H1 (cell line): Measurements from ENCODE around the gene AKAP7. TPM values are rescaled to one million over a fixed set of nuclear protein-coding genes. Genes with fewer than 3 reads are reported as not detected.

Experiments used
- CTCF ChIA-PET: fragments of 300-600 bp; sonication (Branson Sonifier 250); formaldehyde crosslinking; loops from one replicate; lab custom pipeline; 2021; ENCODE audit not compliant: partially characterized antibody; lab: Charles Lee
- POLR2A ChIA-PET: fragments of 300-600 bp; sonication (Branson Sonifier 250); formaldehyde crosslinking; loops from one replicate; lab custom pipeline; 2021; ENCODE audit warnings: inconsistent platforms; ENCODE audit not compliant: partially characterized antibody; lab: Charles Lee
- DNase-seq, 2 experiments: peaks; one replicate each; pipeline versions ENCODE4 v3.0.0 to v3.0.0-alpha.2; 2010 to 2022; ENCODE audit warnings: low spot score in 2 of 2, low read depth in 1 of 2, mixed read lengths in 1 of 2
- FAIRE-seq: peaks from 2 replicates; lab custom pipeline; 2011; peaks lifted over from hg19 to GRCh38; lab: Jason Lieb, UNC
- H2AFZ ChIP-seq: 2 replicates; pipeline ENCODE4 v1.8.1; 2012; ENCODE audit warnings: low read length, inconsistent platforms
- H2AK5ac ChIP-seq: 2 replicates; pipeline ENCODE4 v1.6.1; 2013; ENCODE audit warnings: low read depth, low read length
- H2BK120ac ChIP-seq: replicated peaks from 2 replicates; pipeline ENCODE3; 2013; ENCODE audit warnings: low read depth, low read length, inconsistent platforms
- H2BK12ac ChIP-seq: 2 replicates; pipeline ENCODE4 v1.6.1; 2013; ENCODE audit warnings: low read depth, low read length
- H2BK15ac ChIP-seq: 2 replicates; pipeline ENCODE4 v1.6.1; 2013; ENCODE audit warnings: low read length
- H2BK20ac ChIP-seq: 2 replicates; pipeline ENCODE4 v1.6.1; 2013; ENCODE audit warnings: low read length
- H2BK5ac ChIP-seq: 2 replicates; pipeline ENCODE4 v1.6.1; 2013; ENCODE audit warnings: low read depth, low read length
- H3K14ac ChIP-seq: 2 replicates; pipeline ENCODE4 v1.6.1; 2013; ENCODE audit warnings: inconsistent platforms; ENCODE audit not compliant: insufficient read length
- H3K18ac ChIP-seq: 2 replicates; pipeline ENCODE4 v1.6.1; 2013; ENCODE audit warnings: low read length; ENCODE audit errors: extremely low read depth
- H3K23ac ChIP-seq: 2 replicates; pipeline ENCODE4 v1.6.1; 2013; ENCODE audit warnings: inconsistent platforms; ENCODE audit not compliant: insufficient read length
- H3K23me2 ChIP-seq: 2 replicates; pipeline ENCODE4 v1.6.1; 2013; ENCODE audit warnings: low read depth, low read length
- H3K27ac ChIP-seq: 2 replicates; pipeline ENCODE4 v1.6.1; 2011; ENCODE audit warnings: low read depth, low read length, inconsistent platforms
- H3K27me3 ChIP-seq, 4 experiments: replicated peaks in 1 of 4; 1 replicate in 1 of 4; 2 replicates in 3 of 4; pipeline versions ENCODE4 v1.6.1 to v1.8.1; 2011 to 2013; ENCODE audit warnings: low read length in 3 of 4, mild to moderate bottlenecking in 3 of 4, inconsistent platforms in 2 of 4, mixed read lengths in 2 of 4, moderate library complexity in 1 of 4; ENCODE audit not compliant: control insufficient read depth in 3 of 4, insufficient read depth in 3 of 4; ENCODE audit errors: extremely low read depth in 1 of 4
- H3K36me3 ChIP-seq, 4 experiments: 2 replicates each; pipeline versions ENCODE4 v1.6.1 to v1.8.1; 2011 to 2013; ENCODE audit warnings: mild to moderate bottlenecking in 4 of 4, low read length in 3 of 4, moderate library complexity in 2 of 4, control low read depth in 1 of 4, inconsistent platforms in 1 of 4; ENCODE audit not compliant: insufficient read depth in 4 of 4, control insufficient read depth in 2 of 4
- H3K4ac ChIP-seq: replicated peaks from 2 replicates; pipeline ENCODE3; 2013; ENCODE audit warnings: low read length, low read depth, mixed read lengths, inconsistent platforms; ENCODE audit not compliant: insufficient read length
- H3K4me1 ChIP-seq, 4 experiments: replicated peaks in 1 of 4; 1 replicate in 1 of 4; 2 replicates in 3 of 4; pipeline versions ENCODE4 v1.6.1 to v1.8.1; 2011 to 2013; ENCODE audit warnings: low read length in 3 of 4, inconsistent platforms in 2 of 4, mixed read lengths in 1 of 4; ENCODE audit not compliant: insufficient read depth in 4 of 4, control insufficient read depth in 3 of 4
- H3K4me2 ChIP-seq, 2 experiments: 2 replicates each; pipeline versions ENCODE4 v1.6.1 to v1.8.1; 2011 to 2013; ENCODE audit warnings: low read depth in 2 of 2, low read length in 2 of 2, control low read depth in 1 of 2, inconsistent platforms in 1 of 2, mild to moderate bottlenecking in 1 of 2; ENCODE audit not compliant: insufficient read depth in 1 of 2
- H3K4me3 ChIP-seq, 4 experiments: fragments of 200-600, 300-600 bp in 1 of 4; sonication (generic), shearing (Covaris generic), sonication (Bioruptor Twin) in 1 of 4; 2 replicates each; pipeline versions ENCODE4 v1.5.1 to v1.8.1; 2011 to 2016; ENCODE audit warnings: low read length in 4 of 4, low read depth in 3 of 4, control low read depth in 2 of 4, inconsistent platforms in 2 of 4, mild to moderate bottlenecking in 2 of 4, mixed read lengths in 1 of 4, moderate library complexity in 1 of 4; ENCODE audit not compliant: insufficient read depth in 2 of 4; ENCODE audit errors: extremely low read depth in 1 of 4
- H3K56ac ChIP-seq: replicated peaks from 2 replicates; pipeline ENCODE3; 2013; ENCODE audit warnings: low read depth, mild to moderate bottlenecking, mixed read lengths, low read length, inconsistent platforms; ENCODE audit not compliant: insufficient read length
- H3K79me1 ChIP-seq: 2 replicates; pipeline ENCODE4 v1.6.1; 2013; ENCODE audit warnings: low read depth, low read length, control low read depth
- H3K79me2 ChIP-seq, 2 experiments: 2 replicates each; pipeline versions ENCODE4 v1.6.1 to v1.8.1; 2012 to 2013; ENCODE audit warnings: low read length in 2 of 2, mild to moderate bottlenecking in 2 of 2, inconsistent platforms in 1 of 2; ENCODE audit not compliant: insufficient read depth in 2 of 2, control insufficient read depth in 1 of 2
- H3K9ac ChIP-seq, 4 experiments: replicated peaks in 1 of 4; 1 replicate in 1 of 4; 2 replicates in 3 of 4; pipeline versions ENCODE4 v1.6.1 to v1.8.1; 2011 to 2013; ENCODE audit warnings: low read depth in 3 of 4, low read length in 3 of 4, control low read depth in 2 of 4, mild to moderate bottlenecking in 2 of 4, moderate library complexity in 2 of 4, inconsistent platforms in 1 of 4; ENCODE audit errors: extremely low read depth in 1 of 4
- H3K9me3 ChIP-seq, 2 experiments: 2 replicates each; pipeline versions ENCODE4 v1.6.1 to v1.8.1; 2012 to 2013; ENCODE audit warnings: mild to moderate bottlenecking in 2 of 2, moderate library complexity in 2 of 2, control low read depth in 1 of 2, inconsistent platforms in 1 of 2, low read depth in 1 of 2, low read length in 1 of 2, mixed read lengths in 1 of 2; ENCODE audit not compliant: insufficient read depth in 2 of 2
- H4K20me1 ChIP-seq, 2 experiments: replicated peaks in 1 of 2; 2 replicates each; pipeline versions ENCODE3 to v1.8.1; 2011 to 2013; ENCODE audit warnings: inconsistent platforms in 2 of 2, low read length in 2 of 2, mild to moderate bottlenecking in 1 of 2; ENCODE audit not compliant: insufficient read depth in 2 of 2, control insufficient read depth in 1 of 2
- H4K5ac ChIP-seq: 2 replicates; pipeline ENCODE4 v1.6.1; 2013; ENCODE audit warnings: low read length, low read depth, mixed read lengths, inconsistent platforms; ENCODE audit not compliant: insufficient read length
- H4K8ac ChIP-seq: 2 replicates; pipeline ENCODE4 v1.8.0; 2013; ENCODE audit warnings: mild to moderate bottlenecking, moderate library complexity, low read length, inconsistent platforms; ENCODE audit not compliant: insufficient read depth; ENCODE audit errors: extremely low read depth
- H4K91ac ChIP-seq: replicated peaks from 2 replicates; pipeline ENCODE3; 2013; ENCODE audit warnings: low read length, mixed read lengths, inconsistent platforms; ENCODE audit not compliant: insufficient read length
- WGBS, 2 experiments: shearing (Covaris generic) in 1 of 2; methylation state at CpG; one replicate each; pipeline versions ENCODE4 v1.1.6 to v1.1.7; 2013 to 2015; ENCODE audit warnings: low lambda C conversion rate in 2 of 2, mixed read lengths in 2 of 2, inconsistent platforms in 1 of 2, low coverage in 1 of 2, missing lambda C conversion rate in 1 of 2; ENCODE audit not compliant: insufficient replicate concordance in 2 of 2, insufficient coverage in 1 of 2, insufficient read length in 1 of 2; ENCODE audit errors: extremely low coverage in 1 of 2, missing lambda C conversion rate in 1 of 2; 5-methylcytosine and 5-hydroxymethylcytosine counted together
- polyA plus RNA-seq, 7 experiments: library from polyadenylated mRNA; depleted of rRNA in 3 of 7; stranded (reverse) in 5 of 7; unstranded in 2 of 7; fragments of >200 nt in 5 of 7; fragments of 200-250 nt in 2 of 7; gene quantifications; 1 replicate in 5 of 7; 2 replicates in 1 of 7; 4 replicates in 1 of 7; pipeline versions ENCODE4 v1.2.1 to v1.2.3, GENCODE V29; 2011 to 2013; ENCODE audit warnings: missing spikeins in 2 of 7, mixed read lengths in 2 of 7
- total RNA-seq: library from RNA; stranded (reverse); fragmentation: NEBNext Ultra II Directional; extraction: Animal tissue kit (Norgen Biotek cat#: 25700); gene quantifications from 2 replicates; pipeline ENCODE4 v1.2.1, GENCODE V29; 2021

The AKAP7 gene
- total and polyA plus RNA-seq, 2 of the 8 experiments (the other 6 are each of a cell fraction or from before 2014, with no cell fraction given): 4.7 to 16.9 TPM

GRCh38 chr6:131292145-131292938 is 157.1 kb downstream of the AKAP7 start:
- Histone ChIP-seq H3K27me3 (no peaks in the 10 kb centered on the region; a peak in 1 of 7 replicates), H4K20me1 (no peaks in the 10 kb centered on the region), H2BK12ac (peak overlapping the region; percentile 65; the same call in 1 of the 2 replicates), H4K8ac (no peak overlapping the region), H3K9ac (no peak overlapping the region), H3K36me3 (no peaks in the 10 kb centered on the region; a peak in 1 of 8 replicates), H3K14ac (no peak overlapping the region), H2BK20ac (peak overlapping the region; percentile 0; the same call in 1 of the 2 replicates), H3K4me3 (no peak overlapping the region), H2AK5ac (no peak overlapping the region), H3K23ac (no peak overlapping the region), H3K23me2 (peaks cover 6% of the 10 kb centered on the region; the same call in 1 of the 2 replicates), H3K79me2 (no peaks in the 10 kb centered on the region), H3K4me1 (peaks cover 5 to 17% (median 11%) of the 10 kb centered on the region in 4 experiments), H3K9me3 (no peaks in the 10 kb centered on the region), H3K4me2 (peak overlapping the region in 1 of 2 experiments; percentile 19; a peak in 1 of 4 replicates), H3K27ac (peak overlapping the region; percentile 40; the same call in 1 of the 2 replicates), H4K5ac (peak overlapping the region; percentile 8), H2BK15ac (peak overlapping the region; percentile 16; the same call in 1 of the 2 replicates), H4K91ac (peak overlapping the region; percentile 47), H3K18ac (peak overlapping the region; percentile 28), H3K4ac (no peak overlapping the region), H2BK5ac (peak overlapping the region; percentile 74; the same call in 1 of the 2 replicates), H2BK120ac (peak overlapping the region; percentile 25), H3K56ac (no peak overlapping the region), H2AFZ (no peak overlapping the region), H3K79me1 (peaks cover 2% of the 10 kb centered on the region; the same call in 1 of the 2 replicates)
- FAIRE-seq (no peak), DNase-seq (no peak)
- 40% methylated on average over 2 of the region's 2 CpGs; no CpG with 5 or more reads in 1 of the 2 experiments for WGBS, 2 experiments
- ChIA-PET CTCF (interaction anchor here (0.9 kb wide), 1 partner anchor 168 kb away, joined by 4 read pairs; no protein-coding TSS in a partner anchor), POLR2A (interaction anchor here (1.0 to 1.4 kb wide), 3 partner anchors 10 to 16 kb away, joined by 3 to 6 read pairs (median 4); no protein-coding TSS in a partner anchor)
